ENCODE data around the gene TIAM1.

TIAM1 gene

GRCh38 chr21:31363720-31364119 lies 19.7 kb upstream of the TIAM1 start:
- Histone ChIP-seq H3K36me3 (ENCODE audit: control insufficient read depth, insufficient read depth, low read length) (no peaks in the 10 kb centered on the region), H3K27me3 (replicated peaks; ENCODE audit: control insufficient read depth, insufficient read depth, low read length) (no peaks in the 10 kb centered on the region; the same call in 1 of the 2 replicates), H3K4me3 (replicated peaks; ENCODE audit: low read depth, low read length) (no peak overlapping the region)
- TF ChIP-seq CTCF (IDR thresholded peaks at IDR 0.05; ENCODE audit: insufficient read depth, low read length, poor library complexity, severe bottlenecking) = no peak
- DNase-seq (ENCODE audit: extremely low read depth, insufficient read length) = no peak

GRCh38 chr21:31360717-31361116 lies 16.7 kb upstream of the TIAM1 start:
- no peak overlapping the region for H3K4me3 ChIP-seq (replicated peaks; ENCODE audit: low read depth, low read length)
- TF ChIP-seq CTCF (IDR thresholded peaks at IDR 0.05; ENCODE audit: insufficient read depth, low read length, poor library complexity, severe bottlenecking) = no peak
- no peak for DNase-seq (ENCODE audit: extremely low read depth, insufficient read length)
- no peaks in the 10 kb centered on the region; the same call in 1 of the 2 replicates for H3K27me3 ChIP-seq (replicated peaks; ENCODE audit: control insufficient read depth, insufficient read depth, low read length)
- H3K36me3 ChIP-seq (ENCODE audit: control insufficient read depth, insufficient read depth, low read length) = no peaks in the 10 kb centered on the region

- TF ChIP-seq CTCF (IDR thresholded peaks at IDR 0.05; ENCODE audit: insufficient read depth, low read length, poor library complexity, severe bottlenecking) = no peak
- Histone ChIP-seq H3K4me3 (replicated peaks; ENCODE audit: low read depth, low read length) (no peak overlapping the region), H3K27me3 (replicated peaks; ENCODE audit: control insufficient read depth, insufficient read depth, low read length) (no peaks in the 10 kb centered on the region; the same call in 1 of the 2 replicates), H3K36me3 (ENCODE audit: control insufficient read depth, insufficient read depth, low read length) (no peaks in the 10 kb centered on the region)
- no peak for DNase-seq (ENCODE audit: extremely low read depth, insufficient read length)
Measured at GRCh38 chr21:31358158-31358557, 14.1 kb upstream of the TIAM1 start.

GRCh38 chr21:31356440-31356839 lies 12.4 kb upstream of the TIAM1 start:
- Histone ChIP-seq H3K4me3 (replicated peaks; ENCODE audit: low read depth, low read length) (no peak overlapping the region), H3K27me3 (replicated peaks; ENCODE audit: control insufficient read depth, insufficient read depth, low read length) (no peaks in the 10 kb centered on the region), H3K36me3 (ENCODE audit: control insufficient read depth, insufficient read depth, low read length) (no peaks in the 10 kb centered on the region)
- DNase-seq (ENCODE audit: extremely low read depth, insufficient read length) = no peak
- no peak for TF ChIP-seq CTCF (IDR thresholded peaks at IDR 0.05; ENCODE audit: insufficient read depth, low read length, poor library complexity, severe bottlenecking)

- no peak overlapping the region for H3K4me3 ChIP-seq (replicated peaks; ENCODE audit: low read depth, low read length)
- no peak for DNase-seq (ENCODE audit: extremely low read depth, insufficient read length)
Measured at GRCh38 chr21:31354604-31355443, 10.8 kb upstream of the TIAM1 start.

More at GRCh38 chr21:31354604-31355443, 10.8 kb upstream of the TIAM1 start:
- no peaks in the 10 kb centered on the region for H3K27me3 ChIP-seq (replicated peaks; ENCODE audit: control insufficient read depth, insufficient read depth, low read length)
- H3K36me3 ChIP-seq (ENCODE audit: control insufficient read depth, insufficient read depth, low read length) = no peaks in the 10 kb centered on the region
- no peak for TF ChIP-seq CTCF (IDR thresholded peaks at IDR 0.05; ENCODE audit: insufficient read depth, low read length, poor library complexity, severe bottlenecking)

Measured in GM06990 (cell line).